ENCODE results near the gene PTCH1.

The PTCH1 gene

GRCh38 chr9:95461448-95462248 lies 55.1 kb downstream of the PTCH1 start:
- no peak for DNase-seq

GRCh38 chr9:95460518-95461164 lies 56.1 kb downstream of the PTCH1 start:
- no peak for DNase-seq

- DNase-seq: no peak
Measured at GRCh38 chr9:95459851-95460517, 56.8 kb downstream of the PTCH1 start.

GRCh38 chr9:95459178-95459577 lies 57.6 kb downstream of the PTCH1 start:
- DNase-seq: no peak

- DNase-seq: no peak
Measured at GRCh38 chr9:95458666-95459065, 58.1 kb downstream of the PTCH1 start.

- no peak for DNase-seq
Measured at GRCh38 chr9:95457769-95458168, 59.0 kb downstream of the PTCH1 start.

- DNase-seq: no peak
Measured at GRCh38 chr9:95455714-95456113, 61.1 kb downstream of the PTCH1 start.

GRCh38 chr9:95452176-95452575 lies 64.6 kb downstream of the PTCH1 start:
- no peak for DNase-seq

- no peak for DNase-seq
Measured at GRCh38 chr9:95451065-95451426, 65.7 kb downstream of the PTCH1 start.

- no peak for DNase-seq
Measured at GRCh38 chr9:95450171-95451064, 66.4 kb downstream of the PTCH1 start.

GRCh38 chr9:95449016-95449415 lies 67.8 kb downstream of the PTCH1 start:
- no peak for DNase-seq

- no peak for DNase-seq
Measured at GRCh38 chr9:95447660-95448420, 68.9 kb downstream of the PTCH1 start.

- DNase-seq: no peak
Measured at GRCh38 chr9:95446984-95447383, 69.8 kb downstream of the PTCH1 start.

- DNase-seq: no peak
Measured at GRCh38 chr9:95446259-95446658, 70.5 kb downstream of the PTCH1 start.

GRCh38 chr9:95444160-95444559 lies 72.6 kb downstream of the PTCH1 start:
- no peak for DNase-seq

GRCh38 chr9:95443301-95443700 lies 73.5 kb downstream of the PTCH1 start:
- no peak for DNase-seq

GRCh38 chr9:95441081-95441480 lies 75.7 kb downstream of the PTCH1 start:
- DNase-seq: no peak

GRCh38 chr9:95440447-95440846 lies 76.3 kb downstream of the PTCH1 start:
- DNase-seq: no peak

- DNase-seq: no peak
Measured at GRCh38 chr9:95438561-95439357, 78.0 kb downstream of the PTCH1 start.

- no peak for DNase-seq
Measured at GRCh38 chr9:95437559-95437958, 79.2 kb downstream of the PTCH1 start.

- DNase-seq: no peak
Measured at GRCh38 chr9:95436416-95436815, 80.4 kb downstream of the PTCH1 start.
